Activated CD8-positive, alpha-beta T cell treated with anti-CD3 and anti-CD28 coated beads, Interleukin-2, amount 10 ng/mL, durations not matched to agents 7 days and 5 days (primary cell): ENCODE data around the gene ADPRM. TPM values are rescaled to one million over a fixed set of nuclear protein-coding genes. Genes with fewer than 3 reads are reported as not detected.
A peak's percentile ranks its signal among the peaks of the same experiment; 100 is the strongest.

Source experiments
- ATAC-seq: fragments of 150-1000 bp; cut with Tn5 transposase; one replicate; pipeline ENCODE4 v1.10.0; 2021; ENCODE audit warnings: moderate library complexity
- CTCF ChIA-PET: fragments of 350-600 bp; sonication (Branson Sonifier 250); formaldehyde crosslinking; loops from one replicate; lab custom pipeline; 2021; ENCODE audit warnings: antibody characterized with exemption; lab: Charles Lee
- POLR2A ChIA-PET: fragments of 350-600 bp; sonication (Branson Sonifier 250); formaldehyde crosslinking; loops from one replicate; lab custom pipeline; 2021; ENCODE audit warnings: antibody characterized with exemption; lab: Charles Lee
- DNase-seq: peaks from one replicate; pipeline ENCODE4 v3.0.0-alpha.2; 2020
- H3K27ac Mint-ChIP-seq: one replicate; pipeline ENCODE4 v1.8.0; 2021; ENCODE audit warnings: mild to moderate bottlenecking, mixed read lengths
- H3K27me3 Mint-ChIP-seq: one replicate; pipeline ENCODE4 v1.8.0; 2021; ENCODE audit warnings: low read depth, mixed read lengths
- H3K36me3 Mint-ChIP-seq: one replicate; pipeline ENCODE4 v1.8.0; 2021; ENCODE audit warnings: low read depth, mixed read lengths
- H3K4me1 Mint-ChIP-seq: one replicate; pipeline ENCODE4 v1.8.0; 2021; ENCODE audit warnings: low read depth, mixed read lengths
- H3K4me3 Mint-ChIP-seq: one replicate; pipeline ENCODE4 v1.8.0; 2021; ENCODE audit warnings: mild to moderate bottlenecking, mixed read lengths
- H3K9me3 Mint-ChIP-seq: one replicate; pipeline ENCODE4 v1.8.0; 2022; ENCODE audit warnings: mixed read lengths; ENCODE audit not compliant: insufficient read depth
- total RNA-seq, 2 experiments: library from RNA; stranded (reverse); gene quantifications; one replicate each; pipeline ENCODE4 v1.2.3, GENCODE V29; 2021

ADPRM gene
- total RNA-seq, 2 experiments from 2014 or later = 10.3 to 10.4 TPM

DNA sequence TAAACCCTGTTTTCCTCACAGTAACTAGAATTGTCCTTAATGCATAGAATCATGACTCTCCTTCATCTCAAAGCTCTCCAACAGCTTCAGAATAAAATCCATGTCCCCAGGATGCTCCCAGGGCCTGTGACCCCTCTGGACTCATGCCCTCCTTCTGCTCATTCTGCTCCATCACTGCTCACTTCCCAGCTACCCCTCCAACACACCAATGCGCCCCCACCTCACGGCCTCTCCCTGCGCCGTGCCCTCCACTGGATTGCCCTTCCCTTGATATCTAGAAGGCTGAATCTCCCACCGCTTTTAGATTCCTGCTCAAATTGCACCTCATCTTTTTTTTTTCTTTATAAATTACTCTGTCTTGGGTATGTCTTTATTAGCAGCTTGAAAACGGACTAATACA lies 45.0 kb downstream of the ADPRM start:
- POLR2A ChIA-PET = no interaction called here
- Mint-ChIP-seq H3K4me1 (peaks cover 12% of the 10 kb centered on the region), H3K4me3 (no peak overlapping the region), H3K27ac (peak overlapping the region; percentile 6), H3K27me3 (peaks cover 6% of the 10 kb centered on the region), H3K36me3 (no peaks in the 10 kb centered on the region), H3K9me3 (no peaks in the 10 kb centered on the region)
- CTCF ChIA-PET = interaction anchor here (1.3 kb wide), 1 partner anchor 96 kb away, joined by 4 read pairs; no protein-coding TSS in a partner anchor
- ATAC-seq (no peak), DNase-seq (no peak)

DNA sequence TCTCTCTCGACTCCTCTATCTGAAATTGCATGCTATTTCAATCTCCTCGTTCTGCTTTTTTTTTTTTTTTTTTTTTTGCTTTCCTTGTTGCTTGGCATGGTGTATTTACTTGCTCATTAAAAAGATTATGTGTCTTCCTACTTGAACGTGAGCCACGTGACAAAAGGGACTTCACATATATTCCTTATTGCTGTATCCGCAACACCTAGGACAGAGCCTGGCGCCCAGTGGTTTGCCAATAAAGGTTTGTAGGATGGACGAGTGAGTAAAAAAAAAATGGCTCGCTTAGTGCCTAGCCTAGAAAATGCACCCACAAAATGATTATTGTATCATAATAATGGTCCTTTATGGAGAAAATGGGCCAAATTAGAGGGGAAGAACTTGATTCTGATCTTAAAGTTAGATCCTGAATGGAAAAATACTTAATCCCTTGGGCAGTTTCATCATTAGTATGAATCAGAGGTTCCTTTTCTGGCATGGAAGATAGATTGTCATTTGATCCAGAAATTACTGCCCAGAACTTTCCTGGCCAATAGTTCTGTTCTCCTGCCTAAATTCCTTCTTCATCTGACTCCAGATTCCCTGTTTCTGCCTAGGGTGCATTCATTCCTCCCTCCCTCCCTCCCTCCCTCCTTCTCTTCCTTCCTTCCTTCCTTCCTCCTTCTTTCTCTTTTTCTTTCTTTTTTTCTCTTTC lies 46.1 kb downstream of the ADPRM start:
- Mint-ChIP-seq H3K27ac (no peak overlapping the region), H3K4me3 (no peak overlapping the region), H3K9me3 (no peaks in the 10 kb centered on the region), H3K27me3 (peaks cover 6% of the 10 kb centered on the region), H3K4me1 (peaks cover 12% of the 10 kb centered on the region), H3K36me3 (no peaks in the 10 kb centered on the region)
- CTCF ChIA-PET = interaction anchor here (1.3 kb wide), 1 partner anchor 97 kb away, joined by 4 read pairs; no protein-coding TSS in a partner anchor
- no peak for ATAC-seq
- DNase-seq = no peak
- POLR2A ChIA-PET = no interaction called here

DNA sequence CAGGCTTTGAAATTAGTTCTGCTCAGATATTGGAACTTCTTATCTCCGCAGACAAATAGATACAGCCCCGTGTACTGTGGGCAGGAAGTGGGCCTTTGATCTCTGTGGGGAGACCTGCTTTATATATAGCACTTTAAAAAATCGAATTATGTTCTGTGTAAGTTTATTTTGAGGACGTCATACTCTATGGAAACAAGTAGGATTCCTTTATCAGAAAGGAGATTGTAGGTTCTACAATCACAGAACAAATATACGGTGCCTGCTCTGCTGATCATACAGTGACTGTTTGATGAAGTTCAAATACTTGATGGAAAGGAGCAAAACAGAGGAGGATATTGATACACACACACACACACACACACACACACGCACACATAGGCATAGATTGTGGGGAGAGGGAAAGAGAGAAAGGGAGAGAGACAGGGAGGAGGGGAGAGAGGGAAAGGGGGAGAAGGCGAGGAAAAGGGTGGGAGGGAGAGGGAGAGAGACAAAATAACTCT lies 47.2 kb downstream of the ADPRM start:
- CTCF ChIA-PET = interaction anchor here (1.4 kb wide), 1 partner anchor 28 kb away, joined by 3 read pairs; no protein-coding TSS in a partner anchor
- POLR2A ChIA-PET = no interaction called here
- Mint-ChIP-seq H3K36me3 (no peaks in the 10 kb centered on the region), H3K4me3 (no peak overlapping the region), H3K27me3 (peaks cover 6% of the 10 kb centered on the region), H3K4me1 (peaks cover 12% of the 10 kb centered on the region), H3K27ac (peak overlapping the region; percentile 1), H3K9me3 (no peaks in the 10 kb centered on the region)
- DNase-seq (peak; percentile 62), ATAC-seq (peak; percentile 94)

DNA sequence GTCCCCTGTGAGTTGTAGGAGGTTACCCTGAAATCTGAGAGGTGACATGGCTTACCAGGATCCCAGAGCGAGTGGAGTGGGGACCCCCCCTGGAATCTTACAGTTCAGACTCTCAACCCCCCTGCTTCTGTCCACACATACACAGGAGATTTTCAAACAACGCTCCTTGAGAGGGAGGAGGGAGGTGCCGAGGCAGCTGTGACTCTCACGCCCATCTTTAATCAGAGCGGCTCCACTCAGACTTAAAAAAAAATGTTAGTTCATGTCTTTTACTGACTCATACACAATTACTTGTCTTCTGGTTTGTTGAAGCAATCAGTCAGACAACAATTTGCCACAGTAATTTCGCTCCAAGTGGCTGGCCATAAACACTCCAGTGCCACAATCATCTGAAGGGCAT lies 47.8 kb downstream of the ADPRM start:
- H3K4me3 Mint-ChIP-seq = no peak overlapping the region
- peaks cover 12% of the 10 kb centered on the region for H3K4me1 Mint-ChIP-seq
- no peaks in the 10 kb centered on the region for H3K9me3 Mint-ChIP-seq
- no peaks in the 10 kb centered on the region for H3K36me3 Mint-ChIP-seq
- ChIA-PET POLR2A (no interaction called here), CTCF (interaction anchor here (1.4 kb wide), 1 partner anchor 28 kb away, joined by 3 read pairs; no protein-coding TSS in a partner anchor)
- ATAC-seq (no peak), DNase-seq (no peak)
- peaks cover 6% of the 10 kb centered on the region for H3K27me3 Mint-ChIP-seq
- no peak overlapping the region for H3K27ac Mint-ChIP-seq

DNA sequence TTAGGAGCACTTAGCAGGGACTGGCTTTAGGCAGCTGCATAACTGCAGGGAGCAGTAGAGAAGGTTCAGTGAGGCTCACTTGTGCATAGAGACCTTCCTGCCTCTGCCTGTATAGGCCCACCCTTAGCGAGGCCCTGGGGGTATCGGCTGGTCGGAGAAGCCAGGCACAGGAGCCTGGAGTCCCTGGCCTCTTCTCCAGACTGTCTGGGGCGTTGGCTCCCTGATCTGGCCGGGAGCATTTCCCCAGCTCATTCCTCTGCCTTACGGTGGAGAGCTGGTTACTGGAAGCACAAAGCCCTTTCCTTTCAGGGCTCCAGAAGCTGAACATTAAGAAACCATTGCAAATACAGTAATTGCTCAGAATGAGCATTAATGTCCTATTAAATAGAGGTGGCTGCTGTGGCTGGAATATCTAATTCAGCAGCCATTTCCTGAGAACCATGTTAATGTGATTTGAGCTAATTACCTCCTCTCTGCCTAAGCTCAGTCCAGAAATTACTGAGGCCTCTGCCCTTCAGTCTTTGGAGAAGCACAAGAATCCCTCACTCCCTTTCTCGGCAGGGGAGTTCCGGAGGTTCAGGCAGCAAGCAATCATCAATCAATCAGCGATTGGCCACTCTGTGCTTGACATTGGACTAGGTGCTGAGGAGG lies 51.3 kb downstream of the ADPRM start:
- H3K4me1 Mint-ChIP-seq = peaks cover 12% of the 10 kb centered on the region
- POLR2A ChIA-PET = no interaction called here
- ATAC-seq (no peak), DNase-seq (no peak)
- no peaks in the 10 kb centered on the region for H3K36me3 Mint-ChIP-seq
- no peak overlapping the region for H3K4me3 Mint-ChIP-seq
- CTCF ChIA-PET = interaction anchor here (0.9 to 1.6 kb wide), 2 partner anchors 11 to 65 kb away, joined by 3 to 7 read pairs; no protein-coding TSS in a partner anchor
- no peaks in the 10 kb centered on the region for H3K9me3 Mint-ChIP-seq
- no peaks in the 10 kb centered on the region for H3K27me3 Mint-ChIP-seq
- H3K27ac Mint-ChIP-seq = no peak overlapping the region

DNA sequence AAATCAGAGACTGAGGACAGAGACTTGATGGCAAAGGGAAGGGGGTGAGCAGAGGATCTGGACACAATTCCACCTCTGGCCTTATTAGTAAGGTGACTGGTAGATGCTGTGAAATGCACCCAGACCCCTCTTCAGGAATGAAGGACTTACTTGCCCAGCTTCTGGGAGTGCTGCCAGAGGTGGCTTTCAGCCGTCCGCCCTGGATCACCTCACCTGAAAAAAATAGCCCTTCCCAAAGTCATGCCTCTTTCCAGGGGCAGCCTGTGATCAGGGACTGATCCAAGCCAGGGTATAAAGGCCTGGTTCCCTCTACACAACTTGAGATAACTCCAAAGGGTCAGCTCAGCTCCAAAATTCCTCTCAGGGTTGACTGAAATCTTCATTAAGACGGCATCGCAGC lies 52.8 kb downstream of the ADPRM start:
- CTCF ChIA-PET = no interaction called here

DNA sequence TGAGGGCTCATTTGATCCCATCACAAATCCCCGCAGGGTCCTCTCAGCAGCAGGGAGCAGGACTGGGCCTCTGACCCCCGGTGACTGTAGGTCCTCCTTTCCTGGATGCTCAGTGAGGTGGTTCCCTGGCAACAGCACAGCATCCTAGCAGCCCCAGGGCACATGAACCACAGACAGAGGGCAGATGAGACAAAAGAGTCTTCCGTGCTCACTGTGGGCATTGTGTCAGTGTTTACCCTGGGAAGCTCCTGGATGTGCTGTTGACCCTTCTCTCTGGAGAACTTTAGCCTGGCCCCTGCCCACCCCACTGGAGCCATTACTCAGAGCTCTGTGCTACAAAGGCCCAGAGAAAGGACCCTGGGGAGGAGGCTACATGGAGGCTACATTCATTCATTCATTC lies 54.2 kb downstream of the ADPRM start:
- ChIA-PET POLR2A (no interaction called here), CTCF (no interaction called here)
- ATAC-seq (no peak), DNase-seq (no peak)
- Mint-ChIP-seq H3K36me3 (no peaks in the 10 kb centered on the region), H3K9me3 (no peaks in the 10 kb centered on the region), H3K4me3 (no peak overlapping the region), H3K4me1 (no peaks in the 10 kb centered on the region), H3K27ac (no peak overlapping the region), H3K27me3 (no peaks in the 10 kb centered on the region)

More for the DNA sequence above, 52.8 kb downstream of the ADPRM start:
- Mint-ChIP-seq H3K27ac (no peak overlapping the region), H3K27me3 (no peaks in the 10 kb centered on the region), H3K4me3 (no peak overlapping the region), H3K4me1 (peaks cover under 1% of the 10 kb centered on the region), H3K9me3 (no peaks in the 10 kb centered on the region), H3K36me3 (no peaks in the 10 kb centered on the region)
- DNase-seq (no peak), ATAC-seq (no peak)
- POLR2A ChIA-PET = no interaction called here

DNA sequence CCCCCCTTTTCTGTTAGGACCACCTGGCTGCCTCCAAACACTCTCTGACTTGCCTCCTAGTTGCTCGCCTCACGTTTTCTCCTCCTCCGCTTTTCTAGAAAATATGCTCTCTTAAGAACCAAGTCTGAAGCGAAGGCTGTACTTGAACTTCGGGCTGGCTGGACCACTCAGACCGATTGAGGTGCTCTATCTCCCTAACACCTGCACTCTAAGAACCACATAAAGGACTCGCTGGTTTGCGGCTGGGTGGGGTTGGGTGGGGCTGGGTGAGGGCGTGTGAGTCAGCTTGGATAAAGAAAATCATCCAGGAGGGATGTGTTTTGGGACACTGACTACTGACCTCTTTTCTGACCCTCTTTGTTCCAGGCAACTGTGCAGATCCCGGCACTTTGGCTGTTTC lies 55.3 kb downstream of the ADPRM start:
- H3K27ac Mint-ChIP-seq = no peak overlapping the region

DNA sequence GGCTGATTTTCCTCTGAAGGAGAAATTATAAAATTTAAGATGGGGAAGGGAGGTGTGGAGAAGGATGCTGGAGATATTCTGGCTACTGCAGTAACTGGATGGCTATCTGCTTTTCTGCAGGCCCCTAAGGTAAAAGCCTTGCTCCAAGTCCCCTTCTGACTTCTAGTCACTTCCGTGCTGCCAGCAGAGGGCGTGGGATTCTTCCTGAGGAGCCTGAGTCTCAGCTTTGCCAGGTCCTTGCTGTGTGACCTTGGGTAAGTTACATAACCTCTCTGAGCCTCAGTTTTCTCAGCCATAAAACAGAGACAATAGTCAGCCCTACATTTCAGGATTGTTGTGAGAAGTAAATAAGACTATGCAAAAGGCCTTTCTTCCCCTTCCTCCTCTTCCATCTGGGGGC lies 56.7 kb downstream of the ADPRM start:
- POLR2A ChIA-PET = no interaction called here
- Mint-ChIP-seq H3K27ac (no peak overlapping the region), H3K4me1 (no peaks in the 10 kb centered on the region), H3K9me3 (no peaks in the 10 kb centered on the region), H3K27me3 (no peaks in the 10 kb centered on the region), H3K36me3 (no peaks in the 10 kb centered on the region), H3K4me3 (no peak overlapping the region)
- CTCF ChIA-PET = interaction anchor here (0.8 to 1.4 kb wide), 6 partner anchors 13 to 108 kb away, joined by 3 to 5 read pairs (median 3); no protein-coding TSS in a partner anchor
- no peak for ATAC-seq
- DNase-seq = peak; percentile 42

More for the DNA sequence above, 55.3 kb downstream of the ADPRM start:
- CTCF ChIA-PET = no interaction called here
- DNase-seq = no peak
- no peaks in the 10 kb centered on the region for H3K27me3 Mint-ChIP-seq
- no peak overlapping the region for H3K4me3 Mint-ChIP-seq
- no peak for ATAC-seq
- no peaks in the 10 kb centered on the region for H3K36me3 Mint-ChIP-seq
- H3K9me3 Mint-ChIP-seq = no peaks in the 10 kb centered on the region
- POLR2A ChIA-PET = no interaction called here
- no peaks in the 10 kb centered on the region for H3K4me1 Mint-ChIP-seq

DNA sequence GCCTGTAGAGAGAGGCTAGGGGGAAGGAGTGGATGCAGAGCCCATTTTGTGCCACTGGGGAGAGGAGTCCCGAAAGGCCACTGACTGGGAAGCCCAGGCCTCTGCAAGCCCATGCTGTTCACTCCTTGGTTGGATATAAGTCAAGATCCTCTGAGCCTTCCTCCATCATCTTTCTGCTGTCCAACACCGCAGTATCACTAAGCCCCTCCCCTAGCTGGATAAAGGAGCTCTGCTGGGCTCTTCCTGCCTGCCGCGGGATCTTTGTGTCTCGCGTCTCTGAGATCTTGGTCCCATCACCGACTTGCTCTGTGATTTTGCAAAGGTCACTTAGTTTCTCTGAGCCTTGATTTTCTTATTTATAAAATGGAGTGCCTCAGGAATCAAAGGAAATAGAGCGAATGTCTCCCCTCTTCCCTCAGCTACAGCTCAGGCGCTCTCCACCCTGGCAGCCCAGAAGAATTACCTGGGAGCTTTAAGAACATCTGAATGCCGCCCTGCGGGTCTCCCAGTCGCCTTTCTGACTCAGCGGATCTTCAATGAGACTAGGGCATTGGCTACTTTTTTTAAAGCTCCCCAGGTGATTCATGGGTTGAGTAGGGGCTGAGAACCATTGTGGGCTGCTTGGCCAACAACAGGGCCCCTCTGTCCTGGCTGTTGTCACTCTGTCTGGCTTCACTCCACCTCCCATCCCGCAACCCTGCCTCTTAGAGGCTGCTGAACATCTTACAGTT lies 57.6 kb downstream of the ADPRM start:
- no peak overlapping the region for H3K4me3 Mint-ChIP-seq
- H3K36me3 Mint-ChIP-seq = no peaks in the 10 kb centered on the region
- no peak for ATAC-seq
- DNase-seq = no peak
- no peak overlapping the region for H3K27ac Mint-ChIP-seq
- CTCF ChIA-PET = interaction anchor here (1.1 to 1.4 kb wide), 5 partner anchors 12 to 109 kb away, joined by 3 to 5 read pairs (median 3); no protein-coding TSS in a partner anchor
- H3K9me3 Mint-ChIP-seq = no peaks in the 10 kb centered on the region
- H3K27me3 Mint-ChIP-seq = no peaks in the 10 kb centered on the region
- POLR2A ChIA-PET = no interaction called here
- no peaks in the 10 kb centered on the region for H3K4me1 Mint-ChIP-seq

DNA sequence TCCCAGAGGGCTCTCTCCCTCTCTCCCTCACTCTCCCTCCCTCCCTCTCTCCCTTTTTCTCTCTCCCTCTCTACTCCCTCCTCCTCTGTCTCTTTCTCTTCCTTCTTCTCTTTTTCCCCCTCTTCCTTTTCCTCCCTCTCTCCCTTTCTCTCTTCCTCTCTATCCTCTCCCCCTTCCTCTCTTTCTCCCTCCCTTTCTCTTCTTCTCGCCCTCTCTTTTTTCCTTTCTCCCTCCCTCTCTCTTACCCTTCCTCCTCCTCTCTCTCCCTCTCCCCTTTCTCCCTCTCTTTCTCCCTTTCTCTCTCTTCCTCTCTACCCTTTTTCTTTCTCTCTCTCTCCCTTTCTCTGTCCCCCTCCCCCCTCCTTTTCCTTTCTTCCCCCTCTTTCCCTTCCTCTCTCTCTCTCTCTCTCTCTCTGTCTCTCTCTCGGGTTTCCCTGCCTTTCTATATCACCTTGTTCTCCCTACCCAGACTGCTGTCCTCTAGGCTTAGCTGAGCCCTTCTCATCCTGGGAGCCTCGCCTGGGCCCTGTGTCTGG lies 58.3 kb downstream of the ADPRM start:
- Mint-ChIP-seq H3K9me3 (no peaks in the 10 kb centered on the region), H3K4me3 (no peak overlapping the region), H3K27ac (no peak overlapping the region), H3K27me3 (no peaks in the 10 kb centered on the region), H3K36me3 (no peaks in the 10 kb centered on the region), H3K4me1 (no peaks in the 10 kb centered on the region)
- POLR2A ChIA-PET = no interaction called here
- ATAC-seq (no peak), DNase-seq (no peak)
- CTCF ChIA-PET = no interaction called here
